Suprapubic skin (tissue), 4 donors: ENCODE measurements around the gene FITM1. TPM values are rescaled to one million over a fixed set of nuclear protein-coding genes. Genes with fewer than 3 reads are reported as not detected.

Experiments
- DNase-seq, 2 donors: peaks; one replicate each; pipeline ENCODE4 v3.0.0-alpha.2; 2019; ENCODE audit warnings: low spot score in 2 of 2
- H3K27ac ChIP-seq: fragments of 200-600 bp; sonication (generic); one replicate; pipeline ENCODE4 v1.5.1; 2019
- H3K27me3 ChIP-seq: fragments of 200-600 bp; sonication (generic); one replicate; pipeline ENCODE4 v1.5.1; 2019
- H3K36me3 ChIP-seq: fragments of 200-600 bp; sonication (generic); one replicate; pipeline ENCODE4 v1.5.1; 2019
- H3K4me1 ChIP-seq: fragments of 200-600 bp; sonication (generic); one replicate; pipeline ENCODE4 v1.5.1; 2019
- H3K4me3 ChIP-seq: fragments of 200-600 bp; sonication (generic); one replicate; pipeline ENCODE4 v1.5.1; 2019; ENCODE audit warnings: mild to moderate bottlenecking
- H3K9me3 ChIP-seq: fragments of 200-600 bp; sonication (generic); one replicate; pipeline ENCODE4 v1.5.1; 2019
- EP300 ChIP-seq: sonication (generic); formaldehyde crosslinking; IDR thresholded peaks from one replicate; pipeline ENCODE4 v1.6.1; 2017; ENCODE audit warnings: antibody characterized with exemption
- POLR2A ChIP-seq, 2 donors: fragments of 450-650 bp; IDR thresholded peaks; one replicate each; pipeline ENCODE4 v1.6.1; 2017; ENCODE audit warnings: antibody characterized with exemption in 2 of 2, mild to moderate bottlenecking in 2 of 2, moderate library complexity in 2 of 2
- POLR2AphosphoS5 ChIP-seq, 3 donors: sonication (generic); formaldehyde crosslinking; IDR thresholded peaks; one replicate each; pipeline ENCODE4 v1.6.1; 2017; ENCODE audit warnings: antibody characterized with exemption in 3 of 3
- WGBS: methylation state at CpG from one replicate; pipeline ENCODE4 v1.1.5; 2018; 5-methylcytosine and 5-hydroxymethylcytosine counted together
- total RNA-seq, 4 donors: library from RNA; depleted of rRNA; stranded (reverse); fragments of >200 nt; gene quantifications; one replicate each; pipeline ENCODE4 v1.1.0, GENCODE V29; 2016
- TF ChIP-seq, protein P1 (sequence below), 2 donors: fragments of 200-600 bp in 1 of 2; fragments of 450-650 bp in 1 of 2; sonication (generic) in 1 of 2; IDR thresholded peaks; one replicate each; pipeline ENCODE4 v1.5.1; 2016 to 2019; ENCODE audit warnings: antibody characterized with exemption in 2 of 2, mild to moderate bottlenecking in 1 of 2, moderate library complexity in 1 of 2

FITM1 gene
- total RNA-seq, 4 donors from 2014 or later = 1.7 to 3.4 (median 2.3) TPM; not detected in 1

DNA sequence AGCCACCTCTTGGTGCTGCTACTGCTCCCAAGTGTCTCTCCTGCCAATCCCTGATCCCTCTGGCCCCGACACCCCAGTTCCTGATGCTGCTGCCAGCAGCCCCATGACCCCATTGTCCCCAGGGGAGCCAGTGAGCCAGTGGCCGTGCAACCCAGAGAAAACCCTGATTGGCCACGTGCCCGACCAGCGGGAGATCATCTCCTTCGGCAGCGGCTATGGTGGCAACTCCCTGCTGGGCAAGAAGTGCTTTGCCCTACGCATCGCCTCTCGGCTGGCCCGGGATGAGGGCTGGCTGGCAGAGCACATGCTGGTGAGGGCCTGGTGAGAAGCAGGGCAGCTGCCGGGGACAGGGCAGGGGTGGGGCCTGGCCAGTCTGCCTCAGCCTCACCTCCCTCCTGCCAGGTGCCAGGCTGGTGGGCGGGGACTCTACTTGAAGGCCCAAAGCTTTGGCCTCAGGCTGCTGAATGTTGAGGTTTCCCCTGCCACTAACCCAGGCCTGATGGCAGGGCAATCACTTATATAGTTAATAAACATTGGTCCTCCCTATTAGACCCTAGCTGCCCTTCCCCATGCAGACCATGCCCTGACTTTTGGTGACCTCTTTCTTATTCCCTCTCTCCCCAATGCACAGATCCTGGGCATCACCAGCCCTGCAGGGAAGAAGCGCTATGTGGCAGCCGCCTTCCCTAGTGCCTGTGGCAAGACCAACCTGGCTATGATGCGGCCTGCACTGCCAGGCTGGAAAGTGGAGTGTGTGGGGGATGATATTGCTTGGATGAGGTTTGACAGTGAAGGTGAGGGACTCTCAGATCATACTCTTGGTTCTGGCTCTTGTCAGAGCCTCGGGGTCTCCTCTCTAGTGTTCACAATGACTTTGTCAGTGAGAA is 31.3 kb upstream of the FITM1 start:
- no peaks in the 10 kb centered on the region for H3K9me3 ChIP-seq
- WGBS = 73% methylated on average over 8 of the region's 17 CpGs

DNA sequence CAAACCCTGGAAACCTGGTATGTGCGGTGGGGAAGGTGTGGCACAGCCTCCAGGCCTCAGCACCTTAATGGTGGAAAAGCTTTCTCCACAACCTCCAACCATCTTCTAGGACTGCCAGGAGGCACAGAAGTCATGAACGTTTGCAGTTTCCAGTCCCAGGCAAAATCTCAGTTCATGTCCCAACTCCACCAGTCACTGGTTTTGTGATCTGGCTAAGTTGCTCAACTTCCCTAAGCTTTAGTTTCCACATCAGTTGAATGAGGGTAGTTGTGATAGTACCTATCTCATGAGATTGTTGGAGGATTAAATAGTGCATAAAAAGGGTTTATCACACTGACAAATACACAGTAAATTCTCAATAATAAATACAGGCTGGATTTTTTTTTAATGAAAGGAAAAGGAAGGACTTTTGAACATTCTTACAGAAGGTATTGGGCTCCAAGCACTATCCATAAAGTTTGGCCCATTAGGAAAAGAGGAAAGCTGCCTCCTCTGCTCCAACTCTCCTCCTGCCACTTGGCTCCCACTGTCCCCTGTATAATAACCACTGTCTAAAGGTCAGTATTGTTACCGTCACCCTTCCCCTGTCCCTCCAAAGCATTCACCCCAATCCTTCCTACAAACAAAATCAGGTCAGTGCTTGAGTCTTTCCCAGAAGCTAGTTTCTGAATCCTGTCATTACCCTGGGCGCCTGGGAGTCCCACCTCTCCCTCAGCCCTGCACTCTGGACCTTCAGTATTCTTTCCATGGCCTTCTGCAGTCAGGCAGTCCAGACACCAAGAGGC is 30.1 kb upstream of the FITM1 start:
- Histone ChIP-seq H3K27me3 (no peaks in the 10 kb centered on the region), H3K9me3 (no peaks in the 10 kb centered on the region), H3K27ac (no peak overlapping the region), H3K4me1 (peaks cover 5% of the 10 kb centered on the region), H3K4me3 (no peak overlapping the region), H3K36me3 (peaks cover 35% of the 10 kb centered on the region)
- 84% methylated on average over 4 of the region's 4 CpGs for WGBS
- TF ChIP-seq, protein P1, sequence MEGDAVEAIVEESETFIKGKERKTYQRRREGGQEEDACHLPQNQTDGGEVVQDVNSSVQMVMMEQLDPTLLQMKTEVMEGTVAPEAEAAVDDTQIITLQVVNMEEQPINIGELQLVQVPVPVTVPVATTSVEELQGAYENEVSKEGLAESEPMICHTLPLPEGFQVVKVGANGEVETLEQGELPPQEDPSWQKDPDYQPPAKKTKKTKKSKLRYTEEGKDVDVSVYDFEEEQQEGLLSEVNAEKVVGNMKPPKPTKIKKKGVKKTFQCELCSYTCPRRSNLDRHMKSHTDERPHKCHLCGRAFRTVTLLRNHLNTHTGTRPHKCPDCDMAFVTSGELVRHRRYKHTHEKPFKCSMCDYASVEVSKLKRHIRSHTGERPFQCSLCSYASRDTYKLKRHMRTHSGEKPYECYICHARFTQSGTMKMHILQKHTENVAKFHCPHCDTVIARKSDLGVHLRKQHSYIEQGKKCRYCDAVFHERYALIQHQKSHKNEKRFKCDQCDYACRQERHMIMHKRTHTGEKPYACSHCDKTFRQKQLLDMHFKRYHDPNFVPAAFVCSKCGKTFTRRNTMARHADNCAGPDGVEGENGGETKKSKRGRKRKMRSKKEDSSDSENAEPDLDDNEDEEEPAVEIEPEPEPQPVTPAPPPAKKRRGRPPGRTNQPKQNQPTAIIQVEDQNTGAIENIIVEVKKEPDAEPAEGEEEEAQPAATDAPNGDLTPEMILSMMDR (IDR thresholded peaks at IDR 0.05) = no peak
- TF ChIP-seq EP300 (no peak), POLR2AphosphoS5 (IDR thresholded peaks at IDR 0.05) (no peak), POLR2A (IDR thresholded peaks at IDR 0.05) (no peak)
- DNase-seq = no peak

More for the DNA sequence above, 31.3 kb upstream of the FITM1 start:
- Histone ChIP-seq H3K27ac (no peak overlapping the region), H3K4me1 (peaks cover 14% of the 10 kb centered on the region), H3K27me3 (no peaks in the 10 kb centered on the region), H3K36me3 (peaks cover 35% of the 10 kb centered on the region), H3K4me3 (no peak overlapping the region)
- DNase-seq = no peak
- TF ChIP-seq, protein P1 (IDR thresholded peaks at IDR 0.05) = no peak
- TF ChIP-seq POLR2A (IDR thresholded peaks at IDR 0.05) = no peak
- no peak for TF ChIP-seq EP300
- no peak for TF ChIP-seq POLR2AphosphoS5 (IDR thresholded peaks at IDR 0.05)

DNA sequence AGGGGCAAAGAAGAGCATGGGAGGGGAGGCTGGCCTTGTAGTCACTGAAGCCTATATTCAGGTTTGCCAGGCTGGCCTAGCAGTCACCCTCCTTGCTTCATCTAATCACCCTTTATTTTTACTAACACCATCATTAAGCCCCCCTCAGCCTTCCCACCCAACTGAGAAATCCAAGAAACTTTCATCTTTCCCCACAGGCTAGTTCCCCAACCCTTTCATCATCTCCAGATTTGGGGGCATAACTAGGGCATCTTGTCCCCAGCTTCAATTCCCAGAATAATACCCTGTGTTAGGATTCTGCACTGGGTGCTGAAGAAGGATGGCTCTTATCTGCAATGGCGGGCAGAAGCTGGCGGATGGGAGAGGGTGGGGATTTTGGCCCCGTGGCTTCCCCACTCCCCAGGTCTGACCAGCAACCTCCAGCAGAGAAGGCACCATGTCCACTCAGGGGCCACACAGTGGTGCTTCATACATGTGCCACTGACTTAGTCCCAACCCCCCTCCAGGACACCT is 29.4 kb upstream of the FITM1 start:
- 86% methylated on average over 3 of the region's 3 CpGs for WGBS
- Histone ChIP-seq H3K9me3 (no peaks in the 10 kb centered on the region), H3K4me3 (no peak overlapping the region), H3K4me1 (no peaks in the 10 kb centered on the region), H3K27me3 (no peaks in the 10 kb centered on the region), H3K36me3 (peaks cover 35% of the 10 kb centered on the region), H3K27ac (no peak overlapping the region)
- TF ChIP-seq POLR2A (IDR thresholded peaks at IDR 0.05) (no peak), EP300 (no peak), POLR2AphosphoS5 (IDR thresholded peaks at IDR 0.05) (no peak)
- TF ChIP-seq, protein P1 (IDR thresholded peaks at IDR 0.05) = no peak
- no peak for DNase-seq

DNA sequence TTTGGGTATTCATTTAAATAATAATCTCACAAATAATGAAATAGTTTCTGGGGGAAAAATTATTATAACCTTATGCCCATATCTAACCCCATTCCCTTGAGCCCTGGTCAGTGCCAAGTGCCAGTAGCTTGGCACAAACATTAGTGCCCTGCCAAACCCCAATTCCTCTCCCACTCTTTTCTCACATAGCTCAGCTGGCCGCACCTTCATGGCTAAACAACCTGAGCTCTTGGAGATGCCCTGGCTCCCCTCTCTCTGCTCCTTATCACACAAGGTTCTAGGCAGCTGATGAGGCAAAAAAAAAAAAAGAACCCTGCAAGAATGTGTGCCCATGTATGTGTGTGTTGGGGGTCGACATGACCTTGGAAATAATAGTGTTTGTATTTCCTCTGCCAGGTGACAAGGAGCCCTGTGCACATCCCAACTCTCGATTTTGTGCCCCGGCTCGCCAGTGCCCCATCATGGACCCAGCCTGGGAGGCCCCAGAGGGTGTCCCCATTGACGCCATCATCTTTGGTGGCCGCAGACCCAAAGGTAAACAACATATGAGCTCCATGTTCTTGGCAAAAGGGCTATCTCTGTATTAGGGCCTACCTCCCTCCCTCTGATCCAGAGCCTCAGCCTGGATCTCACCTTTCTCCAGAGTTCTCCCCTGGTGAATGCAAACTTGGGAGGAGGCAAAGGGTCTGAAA is 28.0 kb upstream of the FITM1 start:
- H3K36me3 ChIP-seq = peaks cover 35% of the 10 kb centered on the region
- TF ChIP-seq, protein P1 (IDR thresholded peaks at IDR 0.05) = no peak
- TF ChIP-seq POLR2AphosphoS5 (IDR thresholded peaks at IDR 0.05) (no peak), POLR2A (IDR thresholded peaks at IDR 0.05) (no peak), EP300 (no peak)

More for the DNA sequence above, 28.0 kb upstream of the FITM1 start:
- H3K4me1 ChIP-seq = peaks cover 6% of the 10 kb centered on the region
- H3K27ac ChIP-seq = no peak overlapping the region
- DNase-seq = no peak
- no peaks in the 10 kb centered on the region for H3K27me3 ChIP-seq
- 97% methylated on average over 7 of the region's 7 CpGs for WGBS
- no peak overlapping the region for H3K4me3 ChIP-seq
- no peaks in the 10 kb centered on the region for H3K9me3 ChIP-seq
